ENCODE results near the gene TFDP2. TPM values are rescaled to one million over a fixed set of nuclear protein-coding genes. Genes with fewer than 3 reads are reported as not detected.
"Not testable (repeated sequence)": the region's sequence is repeated elsewhere in the genome, so short reads cannot be mapped to it uniquely, and the experiment has no call there.

TFDP2 gene
- polyA plus RNA-seq, 3 donors, result 81.8 to 106 (median 91.7) TPM

GRCh38 chr3:142144587-142144986 is 4.8 kb downstream of the TFDP2 start:
- not testable (repeated sequence) for DNase-seq (ENCODE audit: extremely low read depth in 1 of 11, low read depth in 9 of 11, low spot score in 4 of 11)

- DNase-seq (ENCODE audit: extremely low read depth in 1 of 11, low read depth in 9 of 11, low spot score in 4 of 11), result not testable (repeated sequence)
Measured at GRCh38 chr3:142140608-142141285, 8.6 kb downstream of the TFDP2 start.

DNA sequence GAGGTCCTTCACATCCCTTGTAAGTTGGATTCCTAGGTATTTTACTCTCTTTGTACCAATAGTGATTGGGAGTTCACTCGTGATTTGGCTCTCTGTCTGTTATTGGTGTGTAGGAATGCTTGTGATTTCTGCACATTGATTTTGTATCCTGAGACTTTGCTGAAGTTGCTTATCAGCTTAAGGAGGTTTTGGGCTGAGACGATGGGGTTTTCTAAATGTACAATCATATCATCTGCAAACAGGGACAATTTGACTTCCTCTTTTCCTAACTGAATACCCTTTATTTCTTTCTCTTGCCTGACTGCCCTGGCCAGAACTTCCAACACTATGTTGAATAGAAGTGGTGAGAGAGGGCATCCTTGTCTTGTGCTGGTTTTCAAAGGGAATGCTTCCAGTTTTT is 12.3 kb downstream of the TFDP2 start:
- not testable (repeated sequence) for DNase-seq (ENCODE audit: extremely low read depth in 1 of 11, low read depth in 9 of 11, low spot score in 4 of 11)

- DNase-seq (ENCODE audit: extremely low read depth in 1 of 11, low read depth in 9 of 11, low spot score in 4 of 11), result no peak
Measured at GRCh38 chr3:142134799-142135325, 14.5 kb downstream of the TFDP2 start.

GRCh38 chr3:142129516-142130171 is 19.7 kb downstream of the TFDP2 start:
- DNase-seq (ENCODE audit: extremely low read depth in 1 of 11, low read depth in 9 of 11, low spot score in 4 of 11), result no peak

DNA sequence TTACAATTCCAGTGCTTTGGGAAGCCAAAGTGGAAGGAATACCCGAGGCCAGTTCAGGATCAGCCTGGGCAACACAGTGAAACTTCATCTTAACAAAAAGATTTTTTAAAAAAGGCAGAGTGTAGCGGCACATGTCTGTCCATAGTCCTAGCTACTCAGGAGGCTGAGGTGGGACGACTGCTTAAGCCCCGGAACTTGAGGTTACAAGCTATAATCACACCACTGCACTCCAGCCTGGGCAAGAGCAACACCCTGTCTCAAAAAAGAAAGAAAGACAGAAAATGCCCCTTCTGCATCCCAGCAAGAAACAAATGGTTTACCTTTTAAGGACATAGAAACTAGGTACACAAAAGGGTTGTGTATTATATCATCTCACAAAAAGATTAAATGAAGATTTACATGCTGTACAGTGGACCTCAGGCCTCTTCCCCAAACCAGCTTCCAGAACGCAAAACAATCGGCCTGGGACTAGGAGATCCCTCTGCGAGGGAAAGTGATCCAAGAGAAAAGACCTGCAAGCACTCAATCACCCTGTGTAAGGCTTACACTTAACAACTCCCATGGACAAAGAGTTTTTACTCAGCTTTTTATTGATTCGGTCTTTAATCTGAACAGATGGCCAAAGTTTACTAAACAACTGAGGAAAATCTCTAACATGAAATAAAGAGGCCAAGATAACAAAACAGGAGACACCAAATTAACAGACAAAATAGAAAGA is 21.2 kb downstream of the TFDP2 start:
- no peak for DNase-seq (ENCODE audit: extremely low read depth in 1 of 11, low read depth in 9 of 11, low spot score in 4 of 11)

DNA sequence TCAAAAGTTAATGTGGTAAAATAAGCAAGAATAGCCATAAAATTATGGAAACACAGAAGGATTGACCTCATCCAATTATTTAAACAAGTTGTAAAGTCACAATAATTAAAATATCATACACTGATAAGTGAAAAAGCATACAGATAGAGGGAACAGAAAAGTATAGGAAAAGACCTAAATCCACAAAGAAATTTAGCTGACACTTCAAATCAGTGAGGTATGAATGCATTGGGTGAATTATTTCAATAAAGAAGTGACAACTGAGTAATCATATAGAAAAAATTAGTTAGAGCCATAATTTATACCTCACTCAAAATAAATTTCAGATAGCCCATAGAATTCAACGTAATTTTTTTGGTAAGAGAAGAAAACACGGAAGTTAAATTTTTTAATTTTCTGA is 25.1 kb downstream of the TFDP2 start:
- no peak for DNase-seq (ENCODE audit: extremely low read depth in 1 of 11, low read depth in 9 of 11, low spot score in 4 of 11)

DNA sequence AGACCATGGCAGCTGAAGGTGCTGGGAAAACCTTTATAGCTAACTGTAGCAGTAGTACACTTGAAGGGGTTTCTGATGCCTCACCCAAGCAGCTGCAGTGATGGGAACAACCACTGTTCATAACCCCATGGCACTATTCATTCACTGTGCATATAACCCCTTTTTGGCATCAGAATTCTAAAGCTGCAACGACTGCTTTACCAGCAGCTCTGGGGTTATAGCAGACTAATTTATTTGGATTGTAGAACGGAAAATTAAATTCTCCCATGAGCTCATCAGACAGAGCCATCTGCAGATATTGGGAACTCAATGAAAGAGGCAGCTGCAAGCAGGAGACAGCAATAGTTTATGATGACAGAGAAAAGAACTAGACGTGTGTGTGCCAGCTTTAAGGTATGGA is 28.6 kb downstream of the TFDP2 start:
- DNase-seq (ENCODE audit: extremely low read depth in 1 of 11, low read depth in 9 of 11, low spot score in 4 of 11), result no peak

DNA sequence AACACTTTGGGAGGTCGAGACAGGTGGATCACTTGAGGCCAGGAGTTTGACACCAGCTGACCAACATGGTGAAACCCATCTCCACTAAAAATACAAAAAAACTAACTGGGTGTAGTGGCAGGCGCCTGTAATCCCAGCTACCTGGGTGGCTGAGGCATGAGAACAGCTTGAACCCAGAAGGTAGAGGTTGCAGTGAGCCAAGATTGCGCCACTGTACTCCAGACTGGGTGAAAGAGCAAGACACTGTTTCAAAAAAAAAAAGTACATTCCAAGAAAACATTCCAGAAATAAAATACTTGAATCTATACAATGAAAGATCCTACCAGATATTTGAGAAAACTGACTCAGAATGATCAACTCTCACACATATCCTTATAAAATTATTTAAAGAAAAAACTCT is 30.4 kb downstream of the TFDP2 start:
- DNase-seq (ENCODE audit: extremely low read depth in 1 of 11, low read depth in 9 of 11, low spot score in 4 of 11), result no peak

DNA sequence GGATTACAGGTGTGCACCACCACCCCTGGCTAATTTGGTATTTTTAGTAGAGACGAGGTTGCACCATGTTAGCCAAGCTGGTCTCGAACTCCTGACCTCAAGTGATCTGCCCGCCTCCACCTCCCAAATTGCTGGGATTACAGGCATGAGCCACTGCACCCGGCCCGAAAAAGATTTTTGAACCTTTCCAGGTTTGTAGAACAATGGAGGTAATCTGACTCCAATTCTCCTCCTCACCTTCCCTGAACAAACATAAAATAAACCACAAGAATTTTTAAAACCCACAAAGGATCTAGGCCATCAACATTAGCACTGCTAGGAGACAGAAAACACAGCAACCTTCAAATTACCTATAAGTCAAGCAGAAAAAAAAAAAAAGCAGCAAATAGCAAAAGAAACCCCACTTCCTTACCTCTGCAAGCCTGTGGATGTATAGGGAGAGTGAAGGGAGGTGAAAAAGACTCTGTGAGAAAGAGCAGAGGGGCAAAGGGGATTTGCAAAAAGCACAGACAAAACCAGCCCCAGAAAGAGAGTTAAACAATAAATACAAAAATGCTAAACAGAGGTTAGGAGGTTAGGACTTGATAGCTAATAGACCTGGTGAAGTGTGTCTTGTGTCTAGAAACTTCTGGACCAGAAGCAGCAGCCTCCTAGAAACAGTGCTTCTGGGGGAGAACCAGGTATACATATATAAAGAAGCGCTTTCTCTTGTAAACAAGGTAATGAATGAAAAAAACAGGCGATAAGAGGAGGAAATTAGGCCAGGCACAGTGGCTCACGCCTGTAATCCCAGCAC is 32.1 kb downstream of the TFDP2 start:
- DNase-seq (ENCODE audit: extremely low read depth in 1 of 11, low read depth in 9 of 11, low spot score in 4 of 11), result no peak

GRCh38 chr3:142115867-142116668 is 33.3 kb downstream of the TFDP2 start:
- DNase-seq (ENCODE audit: extremely low read depth in 1 of 11, low read depth in 9 of 11, low spot score in 4 of 11), result no peak

DNA sequence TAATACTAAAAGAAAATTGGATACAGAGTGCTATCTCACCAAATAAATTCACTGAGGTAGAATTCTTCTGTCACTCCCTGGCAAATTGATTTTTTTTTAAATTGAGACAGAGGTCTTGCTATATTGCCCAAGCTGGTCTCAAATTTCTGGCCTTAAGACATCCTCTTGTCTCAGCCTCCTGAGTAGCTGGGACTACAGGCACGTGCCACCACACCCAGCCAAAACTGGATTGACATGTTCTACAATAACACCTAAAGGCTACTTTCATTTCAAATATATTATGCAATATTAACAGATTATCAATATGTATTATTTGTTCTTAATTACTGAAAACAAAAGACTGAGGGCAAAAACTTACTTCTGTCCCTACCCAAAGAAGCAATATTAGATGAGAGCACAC is 36.7 kb downstream of the TFDP2 start:
- DNase-seq (ENCODE audit: extremely low read depth in 1 of 11, low read depth in 9 of 11, low spot score in 4 of 11), result no peak

DNA sequence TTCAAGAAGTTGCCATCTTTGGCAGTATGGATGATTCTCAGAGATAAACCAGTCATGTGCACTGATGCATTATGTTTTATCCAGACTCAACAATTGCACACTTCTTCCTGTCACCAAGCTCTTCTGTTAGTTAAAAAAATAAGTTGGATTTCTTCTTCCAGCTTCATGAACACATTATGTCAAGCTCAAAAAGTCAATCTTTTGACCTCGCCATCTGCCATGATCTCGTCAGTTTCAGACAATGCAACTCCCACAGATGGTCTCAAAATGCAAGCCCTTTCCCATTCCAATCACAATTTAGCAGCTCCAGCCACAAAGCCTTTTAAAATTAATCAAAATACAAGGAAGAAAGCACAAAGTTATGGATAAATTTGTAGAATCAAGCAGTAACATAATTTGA is 42.8 kb downstream of the TFDP2 start:
- no peak for DNase-seq (ENCODE audit: extremely low read depth in 1 of 11, low read depth in 9 of 11, low spot score in 4 of 11)

DNA sequence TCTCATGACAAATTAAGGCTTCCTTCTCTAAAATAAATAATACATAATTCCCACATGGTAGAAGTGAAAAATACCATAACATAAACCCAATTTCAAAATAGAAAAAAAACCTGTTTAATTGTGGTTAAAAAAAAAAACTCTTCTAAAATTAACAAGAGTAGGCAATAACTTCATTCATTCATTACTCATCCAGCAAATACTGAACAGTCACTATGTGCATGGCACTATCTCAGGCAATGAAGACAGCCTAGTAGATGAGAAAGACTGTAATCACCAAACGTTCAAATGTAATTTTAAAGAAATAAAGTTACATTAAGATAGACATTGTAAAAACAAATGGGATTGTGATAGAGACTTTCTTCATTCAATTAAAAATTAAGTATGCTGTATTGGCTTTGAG is 43.4 kb downstream of the TFDP2 start:
- DNase-seq (ENCODE audit: extremely low read depth in 1 of 11, low read depth in 9 of 11, low spot score in 4 of 11), result no peak

GRCh38 chr3:142104763-142105162 is 44.6 kb downstream of the TFDP2 start:
- no peak for DNase-seq (ENCODE audit: extremely low read depth in 1 of 11, low read depth in 9 of 11, low spot score in 4 of 11)

- no peak for DNase-seq (ENCODE audit: extremely low read depth in 1 of 11, low read depth in 9 of 11, low spot score in 4 of 11)
Measured at GRCh38 chr3:142098964-142099363, 50.4 kb downstream of the TFDP2 start.

- no peak for DNase-seq (ENCODE audit: extremely low read depth in 1 of 11, low read depth in 9 of 11, low spot score in 4 of 11)
Measured at GRCh38 chr3:142097099-142097843, 52.1 kb downstream of the TFDP2 start.

DNA sequence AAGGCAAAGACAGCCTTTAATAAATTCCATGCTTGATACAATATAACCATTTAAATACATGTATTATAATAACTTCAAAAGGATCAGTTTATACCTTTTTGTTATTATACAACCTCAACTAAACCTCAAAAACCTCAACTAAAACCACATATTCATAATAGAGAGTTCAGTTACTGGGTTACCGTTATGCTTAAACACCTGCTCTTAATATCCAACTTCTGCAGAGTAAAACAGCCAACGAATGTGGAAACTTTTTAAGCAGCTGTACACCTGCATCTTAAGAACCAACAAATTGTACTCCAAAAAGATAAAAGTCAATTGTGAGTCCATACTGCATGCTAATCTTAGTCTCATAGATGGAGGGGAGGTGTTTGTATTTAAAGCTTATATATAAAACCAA is 53.5 kb downstream of the TFDP2 start:
- DNase-seq (ENCODE audit: extremely low read depth in 1 of 11, low read depth in 9 of 11, low spot score in 4 of 11), result no peak

All from renal cortex interstitium (tissue), 11 donors.